LNCaP clone FGC (cell line): ENCODE results near the gene RAD21L1.
A peak's percentile ranks its signal among the peaks of the same experiment; 100 is the strongest.

Experiments used
- DNase-seq: peaks from one replicate; pipeline ENCODE4 v3.0.0-alpha.2; 2011; ENCODE audit warnings: low read depth
- H3K4me3 ChIP-seq: 2 replicates; pipeline ENCODE4 v1.5.1; 2011; ENCODE audit warnings: mild to moderate bottlenecking, low read depth, low read length, control low read depth
- TF ChIP-seq, protein P1 (sequence below): IDR thresholded peaks from 2 replicates; pipeline ENCODE4 v1.5.1; 2012; ENCODE audit warnings: mild to moderate bottlenecking; ENCODE audit not compliant: control insufficient read depth, insufficient read depth; ENCODE audit errors: extremely low read depth

Gene RAD21L1

DNA sequence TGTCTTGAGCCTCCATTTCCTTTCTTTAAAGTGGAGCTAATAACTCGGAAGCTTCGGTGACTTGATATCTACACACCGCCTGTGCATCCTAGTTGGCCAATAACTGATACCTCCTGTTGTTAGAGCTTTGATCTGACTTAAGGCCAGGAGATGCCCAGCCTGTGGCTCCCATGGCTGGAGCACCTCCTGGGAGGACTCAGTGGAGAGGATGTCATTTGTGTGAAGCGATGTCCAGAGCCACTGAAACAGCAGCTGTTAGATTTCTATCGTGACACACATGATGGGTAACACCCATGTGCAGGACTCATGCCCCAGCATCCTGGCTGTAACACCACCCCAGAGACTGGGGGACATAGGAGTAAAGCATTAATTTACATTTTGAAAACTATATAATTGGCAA lies 72.3 kb downstream of the RAD21L1 start:
- TF ChIP-seq, protein P1, sequence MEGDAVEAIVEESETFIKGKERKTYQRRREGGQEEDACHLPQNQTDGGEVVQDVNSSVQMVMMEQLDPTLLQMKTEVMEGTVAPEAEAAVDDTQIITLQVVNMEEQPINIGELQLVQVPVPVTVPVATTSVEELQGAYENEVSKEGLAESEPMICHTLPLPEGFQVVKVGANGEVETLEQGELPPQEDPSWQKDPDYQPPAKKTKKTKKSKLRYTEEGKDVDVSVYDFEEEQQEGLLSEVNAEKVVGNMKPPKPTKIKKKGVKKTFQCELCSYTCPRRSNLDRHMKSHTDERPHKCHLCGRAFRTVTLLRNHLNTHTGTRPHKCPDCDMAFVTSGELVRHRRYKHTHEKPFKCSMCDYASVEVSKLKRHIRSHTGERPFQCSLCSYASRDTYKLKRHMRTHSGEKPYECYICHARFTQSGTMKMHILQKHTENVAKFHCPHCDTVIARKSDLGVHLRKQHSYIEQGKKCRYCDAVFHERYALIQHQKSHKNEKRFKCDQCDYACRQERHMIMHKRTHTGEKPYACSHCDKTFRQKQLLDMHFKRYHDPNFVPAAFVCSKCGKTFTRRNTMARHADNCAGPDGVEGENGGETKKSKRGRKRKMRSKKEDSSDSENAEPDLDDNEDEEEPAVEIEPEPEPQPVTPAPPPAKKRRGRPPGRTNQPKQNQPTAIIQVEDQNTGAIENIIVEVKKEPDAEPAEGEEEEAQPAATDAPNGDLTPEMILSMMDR = no peak
- DNase-seq = no peak

DNA sequence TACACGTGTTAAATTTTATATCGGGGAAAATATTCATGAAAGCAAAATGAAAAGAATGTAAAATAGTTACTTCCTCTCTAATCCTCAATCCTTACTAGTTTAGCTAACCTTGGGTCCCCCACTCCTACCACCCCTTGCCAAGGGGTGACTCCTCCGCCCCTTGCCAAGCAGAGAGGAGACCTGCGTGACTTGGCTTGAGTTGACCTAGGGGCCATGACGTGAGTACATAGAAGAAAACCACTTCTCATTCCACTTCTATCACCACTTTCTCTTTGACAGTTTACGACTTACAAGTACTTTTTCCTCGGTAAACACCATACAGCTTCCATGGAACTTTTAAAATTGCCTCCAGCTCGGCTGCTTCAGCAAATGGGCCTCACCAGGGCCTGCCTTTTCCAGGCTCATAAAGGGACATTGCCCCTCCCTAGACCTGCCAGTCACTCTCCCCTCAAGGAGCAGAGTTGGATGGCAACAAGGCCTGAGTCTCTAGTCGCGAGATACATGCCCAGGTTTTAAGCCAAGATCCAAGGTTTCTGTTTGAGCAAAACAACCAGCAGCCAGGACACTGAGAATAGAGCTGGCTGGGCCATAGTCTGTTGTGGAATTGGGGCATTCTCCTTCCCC lies 73.2 kb downstream of the RAD21L1 start:
- H3K4me3 ChIP-seq = no peak overlapping the region
- DNase-seq = no peak
- TF ChIP-seq, protein P1 = no peak

More for the DNA sequence above, 72.3 kb downstream of the RAD21L1 start:
- H3K4me3 ChIP-seq = no peak overlapping the region

- TF ChIP-seq, protein P1 = peak; percentile 38
- no peak for DNase-seq
Observed at GRCh38 chr20:1299522-1299921, 73.7 kb downstream of the RAD21L1 start.

DNA sequence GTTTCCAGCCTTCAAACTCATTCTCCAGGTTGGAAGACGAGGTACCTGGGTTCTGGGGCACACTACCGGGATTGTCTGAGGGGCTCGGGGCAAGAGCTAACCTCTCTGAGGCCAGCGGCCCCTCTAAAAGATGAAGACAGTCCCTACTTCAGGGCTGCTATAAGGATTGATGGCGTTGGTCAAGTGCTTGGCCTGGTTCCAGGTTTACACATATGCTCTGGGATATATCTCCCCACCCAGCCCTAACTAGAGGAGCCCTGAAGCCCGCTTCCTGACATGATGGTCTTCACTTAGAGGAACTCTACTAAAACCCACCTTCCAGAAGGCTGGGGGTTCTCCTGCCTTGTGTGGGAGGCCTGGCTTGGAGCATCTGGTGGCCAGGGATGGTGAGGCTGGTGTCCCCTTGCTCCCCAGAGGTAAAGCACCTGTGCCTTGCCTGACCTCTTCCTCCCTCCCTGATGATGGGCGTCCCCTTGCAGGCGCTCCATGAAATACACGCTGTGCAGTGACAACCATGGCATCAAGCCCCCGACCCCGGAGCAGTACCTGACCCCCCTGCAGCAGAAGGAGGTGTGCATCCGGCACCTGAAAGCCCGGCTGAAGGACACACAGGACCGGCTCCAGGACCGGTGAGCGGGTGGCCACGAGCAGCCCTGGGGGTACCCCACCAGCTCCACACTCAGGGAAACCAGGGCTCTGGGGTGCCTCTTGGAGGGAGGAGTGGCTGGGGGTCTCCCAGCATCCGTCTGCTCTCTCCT lies 74.4 kb downstream of the RAD21L1 start:
- DNase-seq = no peak
- H3K4me3 ChIP-seq = no peak overlapping the region
- TF ChIP-seq, protein P1 = no peak

More at GRCh38 chr20:1299522-1299921, 73.7 kb downstream of the RAD21L1 start:
- H3K4me3 ChIP-seq = no peak overlapping the region

- TF ChIP-seq, protein P1 = no peak
- no peak for DNase-seq
Observed at GRCh38 chr20:1301031-1301529, 75.2 kb downstream of the RAD21L1 start.

DNA sequence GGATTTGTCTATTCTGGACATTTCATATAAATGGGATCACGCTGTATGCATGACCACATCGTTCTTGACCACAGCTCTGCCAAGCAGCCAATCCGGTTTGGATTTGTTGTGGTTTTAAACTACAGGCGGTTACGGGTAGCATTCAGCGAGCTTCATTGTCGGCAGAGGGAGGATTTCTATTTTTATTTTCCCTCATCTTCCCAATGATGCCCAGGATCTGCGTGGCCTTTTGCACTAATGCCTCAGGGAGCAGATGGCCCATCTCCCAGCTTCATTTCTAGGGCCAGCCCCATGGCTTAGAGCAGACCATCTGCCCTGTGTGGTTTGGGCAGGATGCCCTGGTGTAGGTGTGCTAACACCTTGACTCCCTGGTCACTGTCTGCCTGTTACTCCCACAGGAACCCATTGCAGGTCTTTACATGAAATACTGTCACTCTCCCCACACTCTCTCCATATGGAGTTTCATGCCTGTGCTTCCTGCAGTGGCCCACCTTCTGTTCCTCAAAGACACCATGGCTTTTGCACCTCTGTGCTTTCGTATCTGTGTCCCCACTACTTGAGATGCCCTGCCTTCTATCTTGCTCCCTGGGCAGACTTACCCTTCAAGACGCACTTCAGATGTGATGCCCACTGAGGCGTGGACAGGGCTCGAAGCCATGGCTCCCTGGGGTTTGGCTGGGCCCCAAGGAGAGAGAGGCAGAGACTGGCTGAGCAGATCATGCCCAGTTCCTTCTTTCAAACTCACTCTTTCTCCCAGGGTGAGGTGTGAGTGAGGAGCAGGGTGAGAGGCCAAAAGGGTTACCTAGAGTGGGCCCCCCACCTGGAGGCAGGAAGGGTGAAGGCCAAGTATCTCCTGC lies 77.1 kb downstream of the RAD21L1 start:
- DNase-seq = no peak
- H3K4me3 ChIP-seq = no peak overlapping the region
- TF ChIP-seq, protein P1 = no peak

More at GRCh38 chr20:1301031-1301529, 75.2 kb downstream of the RAD21L1 start:
- H3K4me3 ChIP-seq = no peak overlapping the region
